ENCODE results near the gene GTF3C5. TPM values are rescaled to one million over a fixed set of nuclear protein-coding genes. Genes with fewer than 3 reads are reported as not detected.

GTF3C5 gene
- total and polyA plus RNA-seq, 10 of the 15 experiments (the other 5 are each of a cell fraction or from before 2014, with no cell fraction given): 2.2 to 81.1 (median 68.7) TPM

- TF ChIP-seq POLR2AphosphoS2 (IDR thresholded peaks at IDR 0.05; ENCODE audit: low read depth, low read length): no peak
- no peak for TF ChIP-seq CBX5 (IDR thresholded peaks at IDR 0.05; ENCODE audit: low read depth)
- no peak for TF ChIP-seq SMARCA5 (IDR thresholded peaks at IDR 0.05)
Measured at GRCh38 chr9:132985489-132985888, 45.3 kb upstream of the GTF3C5 start (continued).

- Histone ChIP-seq H3K9me3 (replicated peaks; ENCODE audit: control insufficient read depth, insufficient read depth, low read length) (no peaks in the 10 kb centered on the region), H3K27ac (ENCODE audit: control insufficient read depth, insufficient read depth) (no peak overlapping the region), H3K4me1 (ENCODE audit: control insufficient read depth, insufficient read depth, low read length) (no peaks in the 10 kb centered on the region), H3K36me3 (ENCODE audit: control insufficient read depth in 2 of 2, insufficient read depth in 2 of 2, low read length in 1 of 2) (no peaks in the 10 kb centered on the region), H2AFZ (ENCODE audit: control insufficient read depth, low read depth, low read length) (no peak overlapping the region), H3K9ac (ENCODE audit: control insufficient read depth, insufficient read depth, low read length) (no peak overlapping the region), H4K20me1 (ENCODE audit: control insufficient read depth, insufficient read depth) (no peaks in the 10 kb centered on the region), H3K4me2 (ENCODE audit: control insufficient read depth, insufficient read depth) (no peak overlapping the region), H3K27me3 (replicated peaks in 1 of 2; ENCODE audit: control insufficient read depth in 2 of 2, insufficient read depth in 2 of 2, low read length in 1 of 2) (peaks cover 0 to 4% of the 10 kb centered on the region in 2 experiments; a peak in 2 of 4 replicates), H3K4me3 (no peak overlapping the region), H3K79me2 (ENCODE audit: control insufficient read depth, insufficient read depth, low read length) (no peaks in the 10 kb centered on the region)
- intact Hi-C loops (cut with micrococcal nuclease; ENCODE audit: unreplicated experiment): no loop called here
- no TSS peak for BruUV-seq (replicated peaks)
- FAIRE-seq (no peak), ATAC-seq (no peak), DNase-seq (ENCODE audit: low read depth, low spot score) (no peak)
- ChIA-PET CTCF (no interaction called here), POLR2A (interaction anchor here (1.2 kb wide), 1 partner anchor 128 kb away, joined by 3 read pairs; no protein-coding TSS in a partner anchor), RAD21 (ENCODE audit: unreplicated experiment) (no interaction called here), SMC1A (ENCODE audit: uncharacterized antibody, unreplicated experiment) (no interaction called here)
- 37% methylated on average over 13 of the region's 13 CpGs for WGBS (ENCODE audit: insufficient coverage, insufficient replicate concordance, low lambda C conversion rate, missing lambda C conversion rate)
- no peak for TF ChIP-seq DPF2 (IDR thresholded peaks at IDR 0.05)
- TF ChIP-seq ZBED1 (IDR thresholded peaks at IDR 0.05; ENCODE audit: borderline replicate concordance): no peak
- no peak for TF ChIP-seq HDAC6 (IDR thresholded peaks at IDR 0.05; ENCODE audit: unreplicated experiment)
- TF ChIP-seq RELA (IDR thresholded peaks at IDR 0.05; ENCODE audit: borderline replicate concordance, partially characterized antibody): no peak
- no peak for TF ChIP-seq TCF3 (IDR thresholded peaks at IDR 0.05; ENCODE audit: borderline replicate concordance, insufficient read depth, low read depth, low read length)
- TF ChIP-seq GABPA (IDR thresholded peaks at IDR 0.05; ENCODE audit: low read depth): no peak
- TF ChIP-seq CTCF (IDR thresholded peaks at IDR 0.05 in 2 of 3, conservative IDR thresholded peaks at IDR 0.05 in 1 of 3; ENCODE audit: control insufficient read depth in 2 of 3, extremely low read depth in 1 of 3, insufficient read depth in 1 of 3, low read depth in 3 of 3, low read length in 3 of 3): no peak
- TF ChIP-seq SRF (IDR thresholded peaks at IDR 0.05; ENCODE audit: low read depth in 2 of 2, low read length in 2 of 2): no peak
- TF ChIP-seq NR2F1 (conservative IDR thresholded peaks at IDR 0.05): no peak
- in situ Hi-C loops (cut with MboI): no loop called here
Measured at GRCh38 chr9:132986114-132986513, 44.7 kb upstream of the GTF3C5 start.
